HUES6 (cell line): Measurements from ENCODE around the gene CLSTN2.

Source experiments
- H3K27ac ChIP-seq: 2 replicates; pipeline ENCODE4 v1.7.0; 2013; ENCODE audit warnings: low read depth, mild to moderate bottlenecking, low read length, inconsistent platforms
- H3K27me3 ChIP-seq: 2 replicates; pipeline ENCODE4 v1.6.1; 2013; ENCODE audit warnings: low read length; ENCODE audit not compliant: control insufficient read depth, insufficient read depth
- H3K36me3 ChIP-seq: 2 replicates; pipeline ENCODE4 v1.6.1; 2013; ENCODE audit warnings: low read length; ENCODE audit not compliant: control insufficient read depth, insufficient read depth
- H3K4me1 ChIP-seq: 2 replicates; pipeline ENCODE4 v1.6.1; 2013; ENCODE audit warnings: low read length; ENCODE audit not compliant: control insufficient read depth, insufficient read depth
- H3K4me3 ChIP-seq: 2 replicates; pipeline ENCODE4 v1.5.1; 2013; ENCODE audit warnings: low read depth, low read length
- H3K9ac ChIP-seq: one replicate; pipeline ENCODE4 v1.6.1; 2013; ENCODE audit warnings: mild to moderate bottlenecking, low read length
- H3K9me3 ChIP-seq: 2 replicates; pipeline ENCODE4 v1.6.1; 2013; ENCODE audit warnings: low read depth, low read length; ENCODE audit not compliant: control insufficient read depth, insufficient read depth

CLSTN2 gene

GRCh38 chr3:140152851-140153639 is 218.1 kb downstream of the CLSTN2 start:
- H3K36me3 ChIP-seq, result no peaks in the 10 kb centered on the region
- H3K27me3 ChIP-seq, result no peaks in the 10 kb centered on the region
- no peaks in the 10 kb centered on the region for H3K4me1 ChIP-seq
- H3K27ac ChIP-seq, result no peak overlapping the region
- H3K9ac ChIP-seq, result no peak overlapping the region
- no peaks in the 10 kb centered on the region for H3K9me3 ChIP-seq
- H3K4me3 ChIP-seq, result no peak overlapping the region

- no peaks in the 10 kb centered on the region for H3K27me3 ChIP-seq
- no peak overlapping the region for H3K9ac ChIP-seq
- no peaks in the 10 kb centered on the region for H3K36me3 ChIP-seq
- H3K27ac ChIP-seq, result no peak overlapping the region
- H3K9me3 ChIP-seq, result no peaks in the 10 kb centered on the region
- H3K4me3 ChIP-seq, result no peak overlapping the region
- H3K4me1 ChIP-seq, result no peaks in the 10 kb centered on the region
Measured at GRCh38 chr3:140153736-140154135, 218.8 kb downstream of the CLSTN2 start.

- H3K9me3 ChIP-seq, result no peaks in the 10 kb centered on the region
- no peak overlapping the region for H3K9ac ChIP-seq
- H3K36me3 ChIP-seq, result no peaks in the 10 kb centered on the region
- no peaks in the 10 kb centered on the region for H3K27me3 ChIP-seq
- no peak overlapping the region for H3K27ac ChIP-seq
- no peaks in the 10 kb centered on the region for H3K4me1 ChIP-seq
- H3K4me3 ChIP-seq, result no peak overlapping the region
Measured at GRCh38 chr3:140157161-140157560, 222.2 kb downstream of the CLSTN2 start.

GRCh38 chr3:140159646-140160045 is 224.7 kb downstream of the CLSTN2 start:
- Histone ChIP-seq H3K36me3 (no peaks in the 10 kb centered on the region), H3K9me3 (no peaks in the 10 kb centered on the region), H3K27ac (no peak overlapping the region), H3K4me3 (no peak overlapping the region), H3K27me3 (no peaks in the 10 kb centered on the region), H3K9ac (no peak overlapping the region), H3K4me1 (no peaks in the 10 kb centered on the region)

GRCh38 chr3:140160553-140160952 is 225.6 kb downstream of the CLSTN2 start:
- no peak overlapping the region for H3K27ac ChIP-seq
- H3K27me3 ChIP-seq, result no peaks in the 10 kb centered on the region
- H3K36me3 ChIP-seq, result no peaks in the 10 kb centered on the region
- H3K9me3 ChIP-seq, result no peaks in the 10 kb centered on the region
- no peak overlapping the region for H3K4me3 ChIP-seq
- H3K4me1 ChIP-seq, result no peaks in the 10 kb centered on the region
- no peak overlapping the region for H3K9ac ChIP-seq

GRCh38 chr3:140162551-140162950 is 227.6 kb downstream of the CLSTN2 start:
- no peak overlapping the region for H3K4me3 ChIP-seq
- no peaks in the 10 kb centered on the region for H3K4me1 ChIP-seq
- no peaks in the 10 kb centered on the region for H3K27me3 ChIP-seq
- H3K9me3 ChIP-seq, result no peaks in the 10 kb centered on the region
- no peaks in the 10 kb centered on the region for H3K36me3 ChIP-seq
- H3K27ac ChIP-seq, result no peak overlapping the region
- H3K9ac ChIP-seq, result no peak overlapping the region

GRCh38 chr3:140163159-140163763 is 228.3 kb downstream of the CLSTN2 start:
- Histone ChIP-seq H3K36me3 (no peaks in the 10 kb centered on the region), H3K9ac (no peak overlapping the region), H3K4me3 (no peak overlapping the region), H3K27ac (no peak overlapping the region), H3K4me1 (no peaks in the 10 kb centered on the region), H3K9me3 (no peaks in the 10 kb centered on the region), H3K27me3 (no peaks in the 10 kb centered on the region)

GRCh38 chr3:140164156-140164555 is 229.2 kb downstream of the CLSTN2 start:
- Histone ChIP-seq H3K27me3 (no peaks in the 10 kb centered on the region), H3K4me1 (no peaks in the 10 kb centered on the region), H3K27ac (no peak overlapping the region), H3K36me3 (no peaks in the 10 kb centered on the region), H3K9ac (no peak overlapping the region), H3K4me3 (no peak overlapping the region), H3K9me3 (no peaks in the 10 kb centered on the region)

GRCh38 chr3:140164922-140165590 is 230.1 kb downstream of the CLSTN2 start:
- Histone ChIP-seq H3K9me3 (no peaks in the 10 kb centered on the region), H3K4me3 (no peak overlapping the region), H3K36me3 (no peaks in the 10 kb centered on the region), H3K9ac (no peak overlapping the region), H3K27ac (no peak overlapping the region), H3K27me3 (no peaks in the 10 kb centered on the region), H3K4me1 (no peaks in the 10 kb centered on the region)

- Histone ChIP-seq H3K9ac (no peak overlapping the region), H3K9me3 (no peaks in the 10 kb centered on the region), H3K4me1 (no peaks in the 10 kb centered on the region), H3K27ac (no peak overlapping the region), H3K36me3 (no peaks in the 10 kb centered on the region), H3K4me3 (no peak overlapping the region), H3K27me3 (no peaks in the 10 kb centered on the region)
Measured at GRCh38 chr3:140165781-140166180, 230.8 kb downstream of the CLSTN2 start.
